LNCaP clone FGC (cell line): ENCODE measurements around the gene C1orf56.
A peak's percentile ranks its signal among the peaks of the same experiment; 100 is the strongest.

Experiments
- DNase-seq: peaks from one replicate; pipeline ENCODE4 v3.0.0-alpha.2; 2011; ENCODE audit warnings: low read depth
- H3K4me3 ChIP-seq: 2 replicates; pipeline ENCODE4 v1.5.1; 2011; ENCODE audit warnings: mild to moderate bottlenecking, low read depth, low read length, control low read depth
- CTCF ChIP-seq: IDR thresholded peaks from 2 replicates; pipeline ENCODE4 v1.5.1; 2012; ENCODE audit warnings: mild to moderate bottlenecking; ENCODE audit not compliant: control insufficient read depth, insufficient read depth; ENCODE audit errors: extremely low read depth

The C1orf56 gene

GRCh38 chr1:151013518-151013917 is 34.0 kb upstream of the C1orf56 start:
- no peak for DNase-seq
- H3K4me3 ChIP-seq, result no peak overlapping the region
- no peak for TF ChIP-seq CTCF

GRCh38 chr1:151024540-151025146 is 22.9 kb upstream of the C1orf56 start:
- TF ChIP-seq CTCF, result peak; percentile 60
- no peak for DNase-seq
- H3K4me3 ChIP-seq, result no peak overlapping the region

GRCh38 chr1:151026460-151026859 is 21.1 kb upstream of the C1orf56 start:
- no peak for TF ChIP-seq CTCF
- H3K4me3 ChIP-seq, result no peak overlapping the region
- no peak for DNase-seq

- H3K4me3 ChIP-seq, result no peak overlapping the region
- no peak for DNase-seq
- no peak for TF ChIP-seq CTCF
These were observed 15.4 kb upstream of the C1orf56 start for GRCh38 chr1:151032164-151032563.

- DNase-seq, result no peak
- TF ChIP-seq CTCF, result no peak
- H3K4me3 ChIP-seq, result no peak overlapping the region
These were observed 12.4 kb upstream of the C1orf56 start for GRCh38 chr1:151035167-151035566.

- no peak for TF ChIP-seq CTCF
- H3K4me3 ChIP-seq, result no peak within 1 kb of the TSS
- no peak for DNase-seq
These were observed 11.2 kb upstream of the C1orf56 start, which contains the start of gene BNIPL for GRCh38 chr1:151036356-151036755. Gene BNIPL (plus strand): TSS chr1:151036586. CDS start chr1:151036726, 140 bp downstream.

- H3K4me3 ChIP-seq, result no peak overlapping the region
- no peak for DNase-seq
- no peak for TF ChIP-seq CTCF
These were observed 10.5 kb upstream of the C1orf56 start for GRCh38 chr1:151037032-151037431.
